Measurements from ENCODE around the gene MIX23.

DNA sequence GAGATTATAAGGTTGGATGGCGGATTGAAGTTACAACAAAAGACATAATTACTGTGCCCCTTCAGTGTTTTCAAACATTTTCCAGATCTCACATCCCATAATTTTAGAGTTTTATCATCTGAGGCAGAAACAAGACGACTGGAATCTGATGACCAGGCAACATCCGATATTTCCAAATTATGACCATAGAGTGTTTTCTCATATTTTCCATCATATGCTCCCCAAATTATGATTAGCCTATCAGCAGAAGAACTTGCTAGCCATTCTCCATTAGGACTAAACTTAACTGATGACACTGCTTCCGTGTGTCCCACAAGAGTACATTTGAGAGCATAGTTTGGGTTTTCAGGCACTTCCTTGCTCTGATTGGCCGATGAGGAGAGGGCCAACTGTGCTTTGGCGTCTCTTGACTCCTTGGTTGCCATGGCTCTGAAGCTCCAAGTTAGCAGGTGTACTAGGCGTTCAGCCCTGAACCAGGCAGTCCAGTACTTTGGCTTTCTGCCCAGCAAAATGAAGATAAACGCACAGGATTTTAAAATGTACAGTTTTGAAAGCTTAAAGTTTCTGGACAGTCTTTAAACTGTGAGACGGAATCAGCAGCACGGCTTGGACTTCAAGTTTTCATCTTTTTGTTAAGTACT is 32.2 kb upstream of the MIX23 start:
- TF ChIP-seq, protein P1, sequence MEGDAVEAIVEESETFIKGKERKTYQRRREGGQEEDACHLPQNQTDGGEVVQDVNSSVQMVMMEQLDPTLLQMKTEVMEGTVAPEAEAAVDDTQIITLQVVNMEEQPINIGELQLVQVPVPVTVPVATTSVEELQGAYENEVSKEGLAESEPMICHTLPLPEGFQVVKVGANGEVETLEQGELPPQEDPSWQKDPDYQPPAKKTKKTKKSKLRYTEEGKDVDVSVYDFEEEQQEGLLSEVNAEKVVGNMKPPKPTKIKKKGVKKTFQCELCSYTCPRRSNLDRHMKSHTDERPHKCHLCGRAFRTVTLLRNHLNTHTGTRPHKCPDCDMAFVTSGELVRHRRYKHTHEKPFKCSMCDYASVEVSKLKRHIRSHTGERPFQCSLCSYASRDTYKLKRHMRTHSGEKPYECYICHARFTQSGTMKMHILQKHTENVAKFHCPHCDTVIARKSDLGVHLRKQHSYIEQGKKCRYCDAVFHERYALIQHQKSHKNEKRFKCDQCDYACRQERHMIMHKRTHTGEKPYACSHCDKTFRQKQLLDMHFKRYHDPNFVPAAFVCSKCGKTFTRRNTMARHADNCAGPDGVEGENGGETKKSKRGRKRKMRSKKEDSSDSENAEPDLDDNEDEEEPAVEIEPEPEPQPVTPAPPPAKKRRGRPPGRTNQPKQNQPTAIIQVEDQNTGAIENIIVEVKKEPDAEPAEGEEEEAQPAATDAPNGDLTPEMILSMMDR (IDR thresholded peaks at IDR 0.05; ENCODE audit: low read depth, low read length): no peak
- no peak for TF ChIP-seq EZH2phosphoT487 (IDR thresholded peaks at IDR 0.05; ENCODE audit: low read depth)

All from OCI-LY3 (cell line).